Left lung (tissue), 10 donors: ENCODE data around the gene NT5DC4. TPM values are rescaled to one million over a fixed set of nuclear protein-coding genes. Genes with fewer than 3 reads are reported as not detected.

ENCODE experiments used
- ATAC-seq: fragments of 200-7000 bp; cut with Tn5 transposase; one replicate; pipeline ENCODE4 v1.9.1; 2020; ENCODE audit warnings: moderate library complexity
- DNase-seq, 4 donors: peaks; one replicate each; pipeline ENCODE4 v3.0.0-alpha.2; 2013 to 2020
- H3K27ac ChIP-seq, 2 donors: fragments of 200-600 bp; sonication (generic) in 1 of 2; one replicate each; pipeline versions ENCODE4 v1.5.0 to v1.8.0; 2020 to 2021
- H3K27me3 ChIP-seq, 2 donors: fragments of 200-600 bp; sonication (generic) in 1 of 2; one replicate each; pipeline versions ENCODE4 v1.5.0 to v1.8.0; 2020 to 2021
- H3K36me3 ChIP-seq, 2 donors: fragments of 200-600 bp; sonication (generic) in 1 of 2; one replicate each; pipeline versions ENCODE4 v1.5.0 to v1.8.0; 2020 to 2021
- H3K4me1 ChIP-seq, 2 donors: fragments of 200-600 bp; one replicate each; pipeline ENCODE4 v1.8.0; 2021
- H3K4me3 ChIP-seq, 2 donors: fragments of 200-600 bp; sonication (generic) in 1 of 2; one replicate each; pipeline versions ENCODE4 v1.5.0 to v1.8.0; 2020 to 2021; ENCODE audit warnings: mild to moderate bottlenecking in 1 of 2
- H3K9me3 ChIP-seq, 2 donors: fragments of 200-600 bp; sonication (generic) in 1 of 2; one replicate each; pipeline versions ENCODE4 v1.5.0 to v1.8.0; 2020 to 2021
- CTCF ChIP-seq, 2 donors: fragments of 200-600 bp; sonication (generic) in 1 of 2; IDR thresholded peaks; one replicate each; pipeline versions ENCODE4 v1.5.0 to v1.8.0; 2021; ENCODE audit warnings: antibody characterized with exemption in 2 of 2
- intact Hi-C, 2 donors: fragments of 100-400 bp; cut with DNase I; formaldehyde crosslinking; loops; one replicate each; pipeline versions ENCODE4 v1.11.2 to v1.14.2; 2022
- polyA plus RNA-seq, 6 donors: library from polyadenylated mRNA; unstranded; fragments of 120-200 nt; gene quantifications; one replicate each; pipeline ENCODE4 v1.2.1, GENCODE V29; 2013; ENCODE audit not compliant: insufficient read length in 6 of 6
- total RNA-seq, 2 donors: library from RNA; stranded (reverse); fragmentation: NEBNext Ultra II Directional; extraction: Animal tissue kit (Norgen Biotek cat#: 25700); gene quantifications; one replicate each; pipeline ENCODE4 v1.2.1, GENCODE V29; 2021
- donor health status: DM: no; HTN: yes; CAD: no.
- donor health status: DM: no; HTN: no; CAD: no.

The NT5DC4 gene
- total and polyA plus RNA-seq, 8 donors = 0.08 to 1.1 (median 0.38) TPM; not detected in 4

- Histone ChIP-seq H3K4me3 (no peak overlapping the region), H3K27ac (peak overlapping the region in 1 of 2 donors; percentile 7), H3K9me3 (no peaks in the 10 kb centered on the region), H3K4me1 (peaks cover 0 to 4% of the 10 kb centered on the region in 2 donors), H3K27me3 (no peaks in the 10 kb centered on the region), H3K36me3 (no peaks in the 10 kb centered on the region)
- ATAC-seq (peak; percentile 96), DNase-seq (peak; percentile 56 to 95 (median 84))
- intact Hi-C loops = loop anchor here in 1 of 2 donors (5.0 to 10.0 kb wide), 2 partner anchors 135 to 192 kb away; no protein-coding TSS in a partner anchor
- peak; percentile 92 to 94 for TF ChIP-seq CTCF (IDR thresholded peaks at IDR 0.05)
These were observed 29.1 kb downstream of the NT5DC4 start for GRCh38 chr2:112749755-112750559.

GRCh38 chr2:112750560-112750843 is 29.7 kb downstream of the NT5DC4 start:
- no peak overlapping the region for H3K4me3 ChIP-seq
- H3K4me1 ChIP-seq = peaks cover 0 to 4% of the 10 kb centered on the region in 2 donors
- H3K9me3 ChIP-seq = no peaks in the 10 kb centered on the region
- H3K27ac ChIP-seq = no peak overlapping the region
- DNase-seq (no peak), ATAC-seq (no peak)
- H3K27me3 ChIP-seq = no peaks in the 10 kb centered on the region
- intact Hi-C loops = loop anchor here in 1 of 2 donors (5.0 to 10.0 kb wide), 2 partner anchors 134 to 192 kb away; no protein-coding TSS in a partner anchor
- no peaks in the 10 kb centered on the region for H3K36me3 ChIP-seq
- no peak for TF ChIP-seq CTCF (IDR thresholded peaks at IDR 0.05)

- ATAC-seq (no peak), DNase-seq (peak in 1 of 4 donors; percentile 30)
- no peak overlapping the region for H3K4me3 ChIP-seq
- H3K9me3 ChIP-seq = no peaks in the 10 kb centered on the region
- no peaks in the 10 kb centered on the region for H3K36me3 ChIP-seq
- intact Hi-C loops = loop anchor here in 1 of 2 donors (5.0 to 10.0 kb wide), 2 partner anchors 133 to 191 kb away; no protein-coding TSS in a partner anchor
- TF ChIP-seq CTCF (IDR thresholded peaks at IDR 0.05) = no peak
- H3K4me1 ChIP-seq = peaks cover 0 to 4% of the 10 kb centered on the region in 2 donors
- H3K27me3 ChIP-seq = no peaks in the 10 kb centered on the region
- H3K27ac ChIP-seq = no peak overlapping the region
These were observed 30.8 kb downstream of the NT5DC4 start for GRCh38 chr2:112751451-112752197.

- DNase-seq = no peak
- no peak for ATAC-seq
- intact Hi-C loops = loop anchor here in 1 of 2 donors (5.0 to 10.0 kb wide), 2 partner anchors 132 to 190 kb away; no protein-coding TSS in a partner anchor
- no peak overlapping the region for H3K27ac ChIP-seq
- H3K4me1 ChIP-seq = peaks cover 0 to 4% of the 10 kb centered on the region in 2 donors
- H3K27me3 ChIP-seq = no peaks in the 10 kb centered on the region
- no peaks in the 10 kb centered on the region for H3K36me3 ChIP-seq
- TF ChIP-seq CTCF (IDR thresholded peaks at IDR 0.05) = no peak
- no peaks in the 10 kb centered on the region for H3K9me3 ChIP-seq
- H3K4me3 ChIP-seq = no peak overlapping the region
These were observed 31.8 kb downstream of the NT5DC4 start for GRCh38 chr2:112752667-112753066.

GRCh38 chr2:112754564-112754963 is 33.7 kb downstream of the NT5DC4 start:
- no peak for TF ChIP-seq CTCF (IDR thresholded peaks at IDR 0.05)
- ATAC-seq (peak; percentile 35), DNase-seq (no peak)
- Histone ChIP-seq H3K4me3 (no peak overlapping the region), H3K27ac (peak overlapping the region in 1 of 2 donors; percentile 79), H3K9me3 (no peaks in the 10 kb centered on the region), H3K4me1 (peaks cover 0 to 4% of the 10 kb centered on the region in 2 donors), H3K36me3 (no peaks in the 10 kb centered on the region), H3K27me3 (no peaks in the 10 kb centered on the region)
- intact Hi-C loops = loop anchor here in 1 of 2 donors (5.0 to 10.0 kb wide), 2 partner anchors 130 to 188 kb away; no protein-coding TSS in a partner anchor
